ENCODE measurements around the gene SLC12A8.

SLC12A8 gene

DNA sequence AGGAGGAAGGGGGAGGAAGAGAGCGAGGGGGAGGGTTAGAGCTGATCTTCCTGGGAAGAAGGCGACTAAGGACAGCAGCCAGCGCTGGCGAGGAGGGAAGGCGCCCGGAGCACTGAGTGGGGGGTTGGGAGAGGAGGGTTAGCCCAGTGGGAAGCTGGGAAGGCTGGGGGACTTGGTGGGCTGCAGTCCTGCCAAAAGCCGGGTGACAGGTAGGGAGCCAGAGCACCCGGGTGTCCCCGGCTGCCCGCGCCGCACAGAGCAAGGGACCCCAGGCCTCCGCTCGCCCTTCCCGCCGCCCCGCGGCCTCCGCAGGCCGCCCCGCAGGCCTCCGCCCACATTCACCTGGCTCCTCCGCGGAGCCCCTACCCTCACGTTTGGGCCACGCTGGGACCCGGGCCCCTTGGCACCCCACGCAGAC, 448 bp downstream of the SLC12A8 start:
- no peak overlapping the region for H3K4me2 ChIP-seq (ENCODE audit: low read depth, low read length, poor library complexity, severe bottlenecking)
- no peaks in the 10 kb centered on the region for H4K20me1 ChIP-seq (ENCODE audit: insufficient read depth, low read length, poor library complexity, severe bottlenecking)
- no peaks in the 10 kb centered on the region for H3F3A ChIP-seq (ENCODE audit: low read depth)
- no peaks in the 10 kb centered on the region for H3K79me2 ChIP-seq (ENCODE audit: insufficient read depth, low read length)
- no peaks in the 10 kb centered on the region for H3K9me3 ChIP-seq (ENCODE audit: insufficient read depth, low read depth, low read length)
- no peak overlapping the region for H2AFZ ChIP-seq (ENCODE audit: low read length)
- H3K9ac ChIP-seq (ENCODE audit: low read depth, low read length, poor library complexity, severe bottlenecking) = no peak overlapping the region
- H3K4me1 ChIP-seq (ENCODE audit: insufficient read depth, low read length, poor library complexity, severe bottlenecking) = peaks cover 3% of the 10 kb centered on the region
- no peak overlapping the region for H3K4me3 ChIP-seq (ENCODE audit: low read length, poor library complexity, severe bottlenecking)
- TF ChIP-seq EZH2phosphoT487 (IDR thresholded peaks at IDR 0.05; ENCODE audit: borderline replicate concordance) = no peak
- TF ChIP-seq, protein P1, sequence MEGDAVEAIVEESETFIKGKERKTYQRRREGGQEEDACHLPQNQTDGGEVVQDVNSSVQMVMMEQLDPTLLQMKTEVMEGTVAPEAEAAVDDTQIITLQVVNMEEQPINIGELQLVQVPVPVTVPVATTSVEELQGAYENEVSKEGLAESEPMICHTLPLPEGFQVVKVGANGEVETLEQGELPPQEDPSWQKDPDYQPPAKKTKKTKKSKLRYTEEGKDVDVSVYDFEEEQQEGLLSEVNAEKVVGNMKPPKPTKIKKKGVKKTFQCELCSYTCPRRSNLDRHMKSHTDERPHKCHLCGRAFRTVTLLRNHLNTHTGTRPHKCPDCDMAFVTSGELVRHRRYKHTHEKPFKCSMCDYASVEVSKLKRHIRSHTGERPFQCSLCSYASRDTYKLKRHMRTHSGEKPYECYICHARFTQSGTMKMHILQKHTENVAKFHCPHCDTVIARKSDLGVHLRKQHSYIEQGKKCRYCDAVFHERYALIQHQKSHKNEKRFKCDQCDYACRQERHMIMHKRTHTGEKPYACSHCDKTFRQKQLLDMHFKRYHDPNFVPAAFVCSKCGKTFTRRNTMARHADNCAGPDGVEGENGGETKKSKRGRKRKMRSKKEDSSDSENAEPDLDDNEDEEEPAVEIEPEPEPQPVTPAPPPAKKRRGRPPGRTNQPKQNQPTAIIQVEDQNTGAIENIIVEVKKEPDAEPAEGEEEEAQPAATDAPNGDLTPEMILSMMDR (conservative IDR thresholded peaks at IDR 0.05; ENCODE audit: low read length) = no peak
- no peaks in the 10 kb centered on the region for H3K9me2 ChIP-seq (replicated peaks; ENCODE audit: low read depth, low read length)
- H3K36me3 ChIP-seq (ENCODE audit: insufficient read depth, low read length) = no peaks in the 10 kb centered on the region
- H3K27me3 ChIP-seq (ENCODE audit: insufficient read depth, low read length, poor library complexity, severe bottlenecking) = no peaks in the 10 kb centered on the region

- Histone ChIP-seq H3F3A (ENCODE audit: low read depth) (no peaks in the 10 kb centered on the region), H3K9ac (ENCODE audit: low read depth, low read length, poor library complexity, severe bottlenecking) (no peak overlapping the region), H3K9me3 (ENCODE audit: insufficient read depth, low read depth, low read length) (no peaks in the 10 kb centered on the region), H3K36me3 (ENCODE audit: insufficient read depth, low read length) (no peaks in the 10 kb centered on the region), H3K9me2 (replicated peaks; ENCODE audit: low read depth, low read length) (no peaks in the 10 kb centered on the region), H3K79me2 (ENCODE audit: insufficient read depth, low read length) (no peaks in the 10 kb centered on the region), H3K4me1 (ENCODE audit: insufficient read depth, low read length, poor library complexity, severe bottlenecking) (peaks cover 3% of the 10 kb centered on the region), H3K27me3 (ENCODE audit: insufficient read depth, low read length, poor library complexity, severe bottlenecking) (no peaks in the 10 kb centered on the region), H2AFZ (ENCODE audit: low read length) (no peak overlapping the region), H4K20me1 (ENCODE audit: insufficient read depth, low read length, poor library complexity, severe bottlenecking) (no peaks in the 10 kb centered on the region), H3K4me2 (ENCODE audit: low read depth, low read length, poor library complexity, severe bottlenecking) (no peak overlapping the region), H3K4me3 (ENCODE audit: low read length, poor library complexity, severe bottlenecking) (no peak overlapping the region)
- TF ChIP-seq EZH2phosphoT487 (IDR thresholded peaks at IDR 0.05; ENCODE audit: borderline replicate concordance) = no peak
- TF ChIP-seq, protein P1 (conservative IDR thresholded peaks at IDR 0.05; ENCODE audit: low read length) = no peak
These were observed 941 bp downstream of the SLC12A8 start for GRCh38 chr3:125211523-125212090.

GRCh38 chr3:125207949-125208568, 4.5 kb downstream of the SLC12A8 start:
- H3K9me2 ChIP-seq (replicated peaks; ENCODE audit: low read depth, low read length) = no peaks in the 10 kb centered on the region
- H3K4me3 ChIP-seq (ENCODE audit: low read length, poor library complexity, severe bottlenecking) = no peak overlapping the region
- H3K4me1 ChIP-seq (ENCODE audit: insufficient read depth, low read length, poor library complexity, severe bottlenecking) = no peaks in the 10 kb centered on the region
- H3K4me2 ChIP-seq (ENCODE audit: low read depth, low read length, poor library complexity, severe bottlenecking) = no peak overlapping the region
- H3K9ac ChIP-seq (ENCODE audit: low read depth, low read length, poor library complexity, severe bottlenecking) = no peak overlapping the region
- no peaks in the 10 kb centered on the region for H3F3A ChIP-seq (ENCODE audit: low read depth)
- H3K79me2 ChIP-seq (ENCODE audit: insufficient read depth, low read length) = no peaks in the 10 kb centered on the region
- no peak for TF ChIP-seq EZH2phosphoT487 (IDR thresholded peaks at IDR 0.05; ENCODE audit: borderline replicate concordance)
- TF ChIP-seq, protein P1 (conservative IDR thresholded peaks at IDR 0.05; ENCODE audit: low read length) = no peak
- no peaks in the 10 kb centered on the region for H3K9me3 ChIP-seq (ENCODE audit: insufficient read depth, low read depth, low read length)
- no peaks in the 10 kb centered on the region for H3K27me3 ChIP-seq (ENCODE audit: insufficient read depth, low read length, poor library complexity, severe bottlenecking)
- no peaks in the 10 kb centered on the region for H4K20me1 ChIP-seq (ENCODE audit: insufficient read depth, low read length, poor library complexity, severe bottlenecking)
- H2AFZ ChIP-seq (ENCODE audit: low read length) = no peak overlapping the region
- no peaks in the 10 kb centered on the region for H3K36me3 ChIP-seq (ENCODE audit: insufficient read depth, low read length)

Measured in Loucy (cell line).